HG02981 (cell line): Measurements from ENCODE around the gene PRKCA.

Experiments
- ATAC-seq: cut with Tn5 transposase; IDR thresholded peaks from one replicate; pipeline ENCODE4 v1.9.1; 2021; ENCODE audit warnings: mild to moderate bottlenecking, moderate library complexity; ENCODE audit not compliant: unreplicated experiment

Gene PRKCA

DNA sequence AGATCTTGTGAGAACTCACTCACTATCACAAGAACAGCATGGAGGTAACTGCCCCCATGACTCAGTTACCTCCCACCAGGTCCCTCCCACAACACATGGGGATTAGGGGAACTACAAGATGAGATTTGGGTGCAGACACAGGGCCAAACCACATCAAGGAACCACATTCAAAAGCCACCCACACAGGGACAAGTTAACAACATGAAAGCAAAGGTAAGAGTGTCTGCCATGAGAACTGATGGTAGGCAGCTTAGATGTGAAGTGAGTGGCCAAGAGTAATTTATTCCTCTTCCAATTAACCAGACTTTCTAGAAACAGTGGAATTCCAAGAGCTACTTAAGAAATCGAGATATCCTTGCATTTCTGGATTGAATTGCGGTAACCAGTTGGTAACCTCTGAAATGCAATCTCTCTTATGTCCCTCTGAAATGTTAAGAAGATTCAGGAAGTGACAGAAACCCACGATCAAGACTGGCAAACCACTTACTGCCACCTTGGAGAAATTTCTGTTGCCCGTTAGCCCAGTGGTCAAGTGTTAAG is 365.1 kb downstream of the PRKCA start:
- ATAC-seq = peak; percentile 53

DNA sequence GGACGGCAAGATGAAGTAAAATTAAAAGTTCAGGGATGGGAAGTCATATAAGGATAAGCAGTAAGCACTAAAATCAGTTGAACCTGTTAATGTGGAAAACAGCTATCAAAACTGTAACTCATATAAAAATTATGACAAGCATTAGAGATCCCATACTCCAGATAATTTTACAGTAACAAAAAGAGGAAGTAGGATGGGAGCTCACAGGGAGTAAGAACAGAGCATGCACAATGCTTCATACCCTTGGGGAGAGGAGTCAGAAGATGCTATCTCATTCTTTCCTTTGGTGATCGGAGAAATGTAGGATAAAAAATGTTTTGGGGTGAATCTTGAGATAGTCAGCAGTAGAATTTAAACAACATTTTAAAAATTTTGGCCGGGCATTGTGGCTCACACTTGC is 367.8 kb downstream of the PRKCA start:
- no peak for ATAC-seq

DNA sequence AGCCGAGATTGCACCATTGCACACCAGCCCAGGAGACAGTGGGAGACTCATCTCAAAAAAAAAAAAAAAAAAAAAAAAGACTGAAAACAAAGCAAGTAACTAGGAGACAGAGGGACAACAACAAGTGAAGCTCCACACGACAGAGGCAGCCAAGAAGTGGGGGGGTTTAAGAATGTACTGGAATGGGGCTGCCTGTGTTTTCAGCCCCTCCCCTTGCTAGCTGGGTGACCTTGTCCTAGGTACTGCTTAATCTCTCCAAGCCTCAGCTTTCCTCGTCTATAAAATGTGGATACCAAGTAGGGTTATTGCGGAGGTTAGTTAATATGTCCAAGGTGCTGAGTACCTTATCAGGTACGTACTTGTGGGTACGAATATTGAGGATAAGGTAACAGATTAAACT is 368.7 kb downstream of the PRKCA start:
- no peak for ATAC-seq

DNA sequence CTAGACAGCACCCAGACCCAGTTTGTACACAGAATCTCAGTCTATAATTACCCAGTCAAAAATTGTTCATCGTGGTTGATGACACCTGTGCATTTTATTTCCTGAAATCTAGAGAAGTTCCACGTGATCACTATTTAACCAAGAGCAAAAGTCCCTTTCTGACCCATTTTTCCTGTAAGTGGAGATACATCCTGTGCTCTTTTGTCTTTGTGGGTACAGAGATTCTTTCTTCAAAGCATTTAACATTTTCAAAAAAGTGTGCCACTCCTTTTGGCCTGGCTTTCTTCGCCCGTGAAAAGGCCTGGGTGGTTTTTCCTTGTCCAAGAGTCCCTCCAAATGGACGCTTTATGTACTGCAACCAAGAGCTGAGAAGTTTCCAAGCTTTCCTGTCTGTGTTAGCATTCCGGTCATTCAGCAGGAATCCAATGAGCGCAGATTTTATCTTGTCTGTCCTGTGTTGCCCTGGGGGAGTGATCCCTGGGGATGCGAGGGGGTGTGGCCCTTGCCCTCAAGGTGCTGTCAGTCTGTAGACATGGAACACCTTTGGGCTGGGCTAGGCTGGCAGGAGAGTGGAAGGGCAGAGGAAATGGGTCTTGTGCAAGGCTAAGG is 371.4 kb downstream of the PRKCA start:
- ATAC-seq = no peak

DNA sequence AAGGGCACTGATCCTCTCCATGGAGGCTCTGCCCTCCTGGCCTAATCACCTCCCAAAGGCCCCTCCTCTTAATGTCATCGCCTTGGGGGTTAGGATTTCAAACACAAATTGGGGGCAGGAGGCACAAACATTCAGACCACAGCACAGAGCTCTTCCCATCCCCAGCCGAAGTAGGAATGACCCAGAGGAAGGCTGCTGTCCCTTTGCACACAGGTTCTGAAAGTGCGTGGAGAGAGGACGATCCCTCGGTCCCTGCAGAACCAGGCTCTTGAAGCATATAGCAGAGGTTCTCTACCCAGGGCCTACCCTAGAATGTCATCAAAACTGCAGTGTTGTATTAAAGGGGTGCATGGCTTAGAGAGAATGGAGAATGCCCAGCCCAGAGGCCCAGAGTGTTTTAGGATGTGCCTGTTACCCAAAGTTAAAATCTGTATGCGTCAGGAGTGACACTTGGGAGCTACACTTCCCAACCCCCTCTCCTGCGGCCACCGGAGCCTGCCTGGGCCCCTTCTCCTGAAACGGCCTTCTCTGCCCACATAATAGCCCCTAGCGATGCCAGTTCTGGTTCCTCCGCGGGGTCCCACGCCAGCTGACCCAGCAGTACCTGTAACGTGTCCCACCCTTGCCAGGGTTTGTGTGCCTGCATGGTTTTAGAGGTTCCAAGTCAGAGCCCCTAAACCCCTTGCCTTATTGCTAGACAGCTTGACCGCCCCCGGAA is 373.0 kb downstream of the PRKCA start:
- ATAC-seq = no peak

DNA sequence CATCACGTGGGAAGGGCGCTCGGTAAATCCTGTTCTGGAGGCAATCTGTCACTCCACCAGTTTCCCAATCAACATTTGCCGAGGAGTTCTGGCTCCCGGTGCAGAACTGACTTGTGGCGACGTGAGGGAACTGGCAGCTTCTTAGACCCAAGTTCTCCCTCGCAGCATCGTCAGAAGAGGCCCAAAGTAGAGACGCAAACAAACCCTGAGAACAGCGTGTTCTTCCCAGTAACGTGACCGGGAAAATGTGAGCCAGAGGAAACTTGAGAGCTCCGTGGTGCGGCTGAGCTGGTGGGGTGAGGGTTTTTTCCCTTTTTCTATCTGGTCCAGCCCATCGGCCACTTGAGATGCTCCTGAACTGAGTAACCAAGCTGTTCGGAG is 373.6 kb downstream of the PRKCA start:
- no peak for ATAC-seq

DNA sequence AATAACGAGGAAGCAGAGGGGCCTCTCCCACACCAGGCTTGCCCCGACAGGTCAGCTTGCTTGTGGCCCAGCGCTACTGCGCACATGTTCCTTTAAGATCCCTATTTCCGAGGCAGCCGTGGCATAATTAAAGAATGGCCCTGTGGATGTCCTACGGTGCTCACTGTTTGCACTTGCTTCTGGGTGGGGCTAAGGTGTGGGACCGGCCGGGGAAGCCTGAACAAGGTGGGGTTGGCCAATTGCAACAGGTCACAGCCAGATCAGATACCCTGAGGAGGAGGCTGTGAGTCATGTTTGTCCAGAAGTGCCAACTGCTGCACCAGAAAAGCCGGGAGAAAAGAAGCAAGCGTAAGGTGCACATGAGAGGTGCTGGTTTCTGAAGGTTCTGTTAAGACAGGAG is 374.0 kb downstream of the PRKCA start:
- no peak for ATAC-seq

DNA sequence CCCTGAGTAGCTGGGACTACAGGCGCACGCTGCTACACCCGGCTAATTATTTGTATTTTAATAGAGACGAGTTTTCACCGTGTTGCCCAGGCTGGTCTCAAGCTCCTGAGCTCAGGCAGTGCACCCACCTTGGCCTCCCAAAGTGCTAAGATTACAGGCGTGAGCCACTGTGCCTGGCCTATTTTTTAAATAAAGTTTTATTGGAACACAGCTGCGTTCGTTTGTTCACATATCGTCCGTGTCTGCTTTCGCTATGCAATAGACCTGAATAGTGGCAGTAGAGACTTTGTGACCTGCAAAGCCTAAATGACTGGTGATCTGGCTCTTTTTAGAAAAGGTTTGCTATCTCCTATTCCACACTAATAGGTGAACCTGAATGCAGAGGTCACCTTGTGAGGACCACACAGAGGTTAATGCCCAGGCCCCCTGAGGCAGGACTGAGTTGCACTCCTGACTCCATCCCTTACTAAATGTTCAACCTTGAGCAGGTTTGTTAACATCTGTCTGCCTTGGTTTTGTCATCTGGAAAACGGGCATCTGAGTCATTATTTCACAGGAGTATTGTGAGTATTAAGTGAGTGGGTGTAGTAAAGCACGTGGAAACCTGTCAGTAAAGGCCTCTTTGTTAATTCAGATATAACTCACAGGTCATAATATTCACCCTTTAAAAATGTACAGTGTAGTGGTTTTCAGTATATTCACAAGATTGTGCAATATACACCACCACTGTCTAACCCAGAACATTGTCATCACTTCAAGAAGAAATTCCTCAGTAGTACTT is 375.0 kb downstream of the PRKCA start:
- no peak for ATAC-seq

DNA sequence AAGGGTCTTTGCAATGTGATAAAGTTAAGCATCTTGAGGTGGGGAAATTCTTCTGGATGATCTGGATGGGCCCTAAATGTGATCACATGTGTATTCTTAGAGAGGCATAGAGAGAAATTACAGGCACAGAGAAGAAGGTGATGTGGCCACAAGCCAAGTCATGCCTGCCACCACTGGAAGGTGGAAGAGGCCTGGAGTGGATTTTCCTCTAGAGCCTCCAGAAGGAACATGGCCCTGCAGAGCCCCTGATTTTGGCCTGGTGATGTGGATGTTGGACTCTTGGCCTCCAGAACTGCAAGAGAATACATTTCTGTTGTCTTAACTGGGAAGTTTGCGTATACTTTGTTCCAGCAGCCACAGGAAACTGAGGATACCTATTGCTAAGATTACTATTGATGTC is 375.6 kb downstream of the PRKCA start:
- no peak for ATAC-seq

DNA sequence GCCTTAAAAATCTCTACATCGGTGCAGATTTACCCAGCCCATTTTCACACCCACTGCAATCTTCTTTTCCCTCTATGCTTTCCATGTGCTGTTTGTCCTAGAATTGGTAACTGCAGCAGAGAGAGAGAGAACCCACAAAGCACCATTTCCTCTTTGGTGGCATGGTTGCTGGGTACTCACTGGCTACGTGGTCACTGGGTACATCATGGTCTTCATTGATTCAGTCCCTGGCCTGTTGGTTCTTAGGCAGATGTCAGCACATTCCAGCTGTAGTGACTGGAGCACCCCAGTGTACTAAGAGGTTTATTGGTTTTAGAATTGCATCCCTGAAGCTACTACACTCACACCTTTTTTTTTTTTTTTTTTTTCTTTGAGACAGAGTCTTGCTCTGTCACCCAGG is 376.4 kb downstream of the PRKCA start:
- ATAC-seq = no peak

DNA sequence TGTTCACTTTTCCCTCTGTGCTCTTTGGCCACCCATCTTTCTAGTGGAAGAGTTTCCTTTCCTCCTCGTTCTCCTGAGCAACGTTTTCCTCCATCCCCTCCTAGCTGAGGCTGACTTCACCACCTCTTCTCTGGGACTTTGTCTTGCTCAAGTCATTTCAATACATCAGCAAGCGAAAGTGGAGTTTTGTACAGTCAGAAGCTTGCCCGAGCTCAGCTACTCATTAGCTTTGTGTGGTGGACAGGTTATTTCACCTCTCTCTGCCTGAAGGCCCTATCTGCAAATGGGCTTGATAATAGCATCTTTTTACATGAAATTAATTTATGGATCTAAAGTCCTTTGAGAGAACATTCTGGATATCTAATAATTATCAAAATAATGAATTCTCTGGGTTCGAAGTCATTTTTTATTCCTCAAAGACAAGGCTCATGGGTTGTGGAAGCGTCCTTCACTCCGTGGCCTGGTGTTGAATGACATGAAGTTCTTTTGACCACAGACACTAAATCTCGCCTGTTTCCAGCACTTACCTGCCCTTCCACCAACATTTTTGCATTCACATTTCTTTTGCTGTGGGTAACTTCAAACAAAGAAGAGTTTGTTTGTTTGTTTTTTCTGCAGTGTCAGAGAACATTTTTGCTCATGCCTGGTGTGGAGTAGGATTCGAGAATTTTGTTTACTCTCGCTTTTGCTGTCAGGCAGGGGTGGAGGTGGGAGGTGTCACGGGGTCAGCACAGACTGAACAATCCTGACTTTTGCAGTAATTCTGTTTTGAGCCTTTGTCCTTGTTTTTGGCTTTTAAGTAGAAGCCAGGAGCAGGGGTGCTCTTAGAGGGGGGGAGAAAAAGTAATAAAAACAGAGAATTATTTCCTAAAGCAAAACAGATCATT is 377.5 kb downstream of the PRKCA start:
- ATAC-seq = peak; percentile 72

DNA sequence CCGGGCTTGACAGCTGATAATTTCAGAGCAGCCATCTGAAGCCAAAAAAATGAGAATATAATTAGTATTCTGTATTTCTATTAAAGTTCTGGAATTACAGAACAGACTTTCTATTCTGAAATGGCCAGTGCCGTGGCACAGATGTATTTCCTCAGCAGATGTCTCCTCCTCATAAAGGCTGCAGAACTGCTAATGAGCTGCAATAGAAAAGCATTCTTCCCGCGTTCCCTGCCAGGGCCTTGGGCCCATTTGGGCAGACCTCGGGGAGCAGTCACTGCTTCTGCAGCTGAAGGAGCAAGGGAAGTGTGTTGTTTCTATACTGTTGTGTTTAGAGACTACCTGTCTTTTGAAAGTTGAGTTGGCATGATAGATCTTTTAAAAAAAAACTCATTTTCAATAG is 379.9 kb downstream of the PRKCA start:
- ATAC-seq = no peak

DNA sequence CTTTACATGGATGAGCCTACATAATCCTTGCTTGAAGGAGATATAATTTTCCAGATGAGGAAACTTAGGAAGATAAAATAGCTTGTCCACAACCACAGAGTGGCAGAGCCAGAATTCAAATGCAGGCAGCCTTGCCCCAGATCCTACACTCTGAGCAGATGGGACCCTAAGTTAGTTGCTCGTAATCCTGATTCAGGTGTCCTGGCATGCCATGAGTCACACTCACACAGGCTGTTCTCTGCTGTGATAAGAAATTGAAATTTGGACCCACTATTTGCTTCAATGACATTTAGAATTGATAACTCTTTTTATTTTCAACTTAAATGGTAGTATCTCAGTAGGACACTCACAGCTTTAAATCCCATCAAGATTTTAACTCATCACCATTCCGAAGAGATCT is 381.8 kb downstream of the PRKCA start:
- no peak for ATAC-seq

DNA sequence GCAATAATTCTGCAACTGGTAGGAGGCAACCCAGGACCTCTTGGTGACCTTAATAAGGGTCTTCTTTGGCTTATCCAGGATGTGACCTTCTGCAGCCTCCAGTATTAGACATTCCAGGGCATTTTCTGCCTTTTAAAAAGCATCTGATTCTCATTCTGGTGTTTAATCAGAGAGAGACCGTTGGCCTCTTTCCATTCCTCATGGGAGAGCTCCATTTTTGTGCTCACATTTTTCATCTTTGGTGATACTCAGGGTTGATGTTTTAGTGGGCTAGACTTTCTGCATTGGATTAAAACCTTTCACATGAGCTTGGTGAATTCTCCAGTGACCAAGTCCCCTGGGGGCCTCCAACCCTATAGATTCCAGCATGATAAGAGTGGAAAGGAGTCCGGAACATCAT is 382.3 kb downstream of the PRKCA start:
- no peak for ATAC-seq

DNA sequence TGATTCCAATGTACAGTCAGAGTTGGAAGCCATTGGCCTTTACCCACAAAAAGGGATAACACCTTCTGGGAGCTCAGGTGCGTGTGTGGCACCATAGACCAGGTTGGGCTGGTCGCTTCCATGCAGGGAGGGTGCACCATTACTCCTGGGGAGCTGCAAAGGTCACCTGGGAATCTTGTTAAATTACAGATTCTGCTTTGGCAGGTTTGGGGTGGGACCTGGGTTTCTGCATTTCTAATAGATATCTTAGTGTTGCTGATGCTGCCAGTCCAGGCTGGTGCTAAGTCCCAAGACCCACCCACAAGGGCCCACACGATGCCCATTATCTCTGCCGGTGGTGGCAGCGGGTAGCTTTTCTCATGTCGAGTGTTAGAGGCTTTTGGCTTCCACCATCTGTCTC is 384.2 kb downstream of the PRKCA start:
- ATAC-seq = no peak

DNA sequence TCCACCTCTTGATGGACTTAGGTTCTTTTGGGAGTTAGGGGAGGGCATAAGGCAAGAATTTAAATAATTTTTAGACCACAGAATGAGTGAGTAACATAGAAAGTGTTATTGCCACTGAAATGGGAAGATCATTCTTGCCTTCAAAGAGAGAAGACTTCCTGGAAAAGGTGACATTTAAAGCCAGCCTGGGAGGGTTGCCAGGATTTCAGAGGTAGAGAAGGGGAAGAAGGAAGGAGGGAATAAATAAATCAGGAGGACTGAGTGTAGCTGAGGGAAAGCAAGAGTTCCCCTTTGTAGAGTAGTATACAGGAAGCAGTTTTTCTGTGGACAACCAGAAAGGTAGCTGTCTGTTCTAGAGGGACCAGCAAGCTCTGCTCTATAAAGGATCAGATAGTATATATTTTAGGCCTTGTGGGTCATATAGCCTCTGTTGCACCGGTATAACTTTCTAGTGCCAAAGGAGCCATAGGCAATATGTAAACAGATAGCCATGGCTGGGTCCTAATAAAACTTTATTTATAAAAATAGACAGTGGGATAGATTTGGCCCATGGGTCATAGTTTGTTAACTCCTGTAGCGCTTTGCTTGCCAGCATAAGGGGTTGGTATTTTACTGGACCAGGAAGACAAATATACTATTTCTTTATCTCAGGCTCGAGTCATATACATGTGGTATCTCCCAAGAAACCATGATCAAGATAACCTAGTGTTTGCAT is 385.3 kb downstream of the PRKCA start:
- ATAC-seq = no peak

DNA sequence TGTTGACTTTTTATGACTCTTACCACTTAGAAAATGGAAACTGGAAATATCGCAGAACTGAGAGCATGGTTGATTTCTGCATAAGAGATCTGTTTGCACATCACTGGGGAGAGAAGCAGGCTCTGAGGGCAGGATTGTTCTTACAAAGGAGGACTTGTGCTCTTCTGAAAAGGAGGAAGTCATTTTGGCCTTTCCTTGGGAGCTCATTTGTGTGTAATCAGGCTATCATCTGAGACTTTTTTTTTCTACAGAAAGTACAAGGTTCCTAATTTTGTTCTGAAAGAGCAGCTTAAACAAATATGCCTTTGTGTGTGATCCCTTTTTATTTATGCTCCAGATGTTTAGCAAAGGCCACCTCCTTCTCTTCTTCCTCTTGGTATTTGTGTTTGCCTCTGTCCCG is 386.8 kb downstream of the PRKCA start:
- ATAC-seq = no peak

DNA sequence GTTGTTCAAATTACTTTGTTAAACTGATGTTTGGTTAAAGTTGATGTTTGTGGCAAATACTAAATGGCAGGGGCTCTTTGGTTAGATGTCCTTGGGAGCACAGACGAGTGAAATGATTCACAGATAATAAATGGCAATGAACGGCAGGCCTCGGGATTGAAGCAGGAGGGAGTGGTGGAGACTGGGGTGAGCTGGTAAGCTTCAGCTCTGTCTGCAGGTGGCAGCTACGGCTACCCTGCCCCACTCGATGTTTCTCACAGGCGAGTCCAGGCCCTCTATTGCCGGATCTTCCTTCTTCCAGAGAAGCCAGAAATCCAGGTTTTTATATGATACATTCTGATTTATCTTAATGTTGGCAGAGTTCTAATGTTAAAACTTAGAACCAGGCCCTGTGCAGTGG is 387.8 kb downstream of the PRKCA start:
- no peak for ATAC-seq

DNA sequence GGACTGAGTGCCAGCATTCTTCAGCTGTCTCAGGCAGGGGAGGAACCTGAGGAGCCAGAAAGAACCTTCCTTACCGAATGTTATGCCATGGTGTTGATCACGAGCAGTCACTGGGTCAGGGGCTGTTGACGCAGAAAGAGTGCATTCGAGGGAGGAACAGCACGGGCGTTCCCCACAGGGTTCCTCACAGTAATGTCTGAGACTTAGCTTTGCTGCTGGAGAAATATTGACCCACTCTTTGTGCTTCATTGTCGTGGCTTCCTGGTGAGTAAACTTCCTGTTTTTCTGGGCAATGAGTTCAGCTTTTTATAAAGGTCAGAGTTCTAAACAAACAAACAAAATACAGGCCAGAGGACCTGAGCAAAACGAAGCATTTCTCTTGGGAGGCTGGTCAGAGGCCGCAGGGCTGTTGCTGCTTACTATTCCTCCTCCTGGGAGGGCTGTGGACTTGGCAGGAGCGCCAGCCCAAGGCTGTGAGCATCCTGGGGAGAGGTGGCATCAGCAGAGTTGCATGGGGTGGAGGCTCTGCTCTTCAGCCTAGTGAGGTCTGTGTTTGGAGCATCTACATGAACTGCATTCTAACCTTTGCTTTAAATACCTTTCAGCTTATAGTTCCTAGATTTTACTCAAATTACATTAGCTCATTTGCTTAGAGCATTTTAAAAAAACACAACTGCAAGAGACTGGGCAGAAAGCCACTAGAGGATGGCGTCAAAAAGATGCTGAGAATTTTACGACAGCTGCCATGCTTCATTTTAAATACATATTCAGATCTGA is 389.4 kb downstream of the PRKCA start:
- ATAC-seq = no peak

DNA sequence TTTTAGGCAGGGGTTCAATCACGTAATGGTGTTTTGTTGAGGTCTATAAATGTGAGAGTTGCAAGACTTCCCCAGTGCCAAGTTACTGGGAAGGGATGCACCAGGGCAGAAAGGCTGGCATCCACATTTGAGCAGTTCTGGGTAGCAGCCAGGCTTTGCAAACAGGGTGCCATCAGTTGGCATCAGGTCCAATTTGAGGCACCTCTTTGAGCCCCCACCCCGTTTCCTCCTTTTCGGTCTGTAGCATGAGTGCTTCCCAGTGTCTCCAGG is 389.9 kb downstream of the PRKCA start:
- no peak for ATAC-seq
